Left ventricle myocardium inferior (tissue), 1 donor: Measurements from ENCODE around the gene PLCZ1. TPM values are rescaled to one million over a fixed set of nuclear protein-coding genes. Genes with fewer than 3 reads are reported as not detected.

Experiments
- DNase-seq: peaks from one replicate; pipeline ENCODE4 v3.0.0-alpha.2; 2020
- H3K27ac ChIP-seq: fragments of 200-600 bp; replicated peaks from 2 replicates; pipeline ENCODE4 v1.8.0; 2021
- H3K27me3 ChIP-seq: fragments of 200-600 bp; 2 replicates; pipeline ENCODE4 v1.8.0; 2021; ENCODE audit warnings: low read depth
- H3K36me3 ChIP-seq: fragments of 200-600 bp; 2 replicates; pipeline ENCODE4 v1.8.0; 2021
- H3K4me1 ChIP-seq: fragments of 200-600 bp; 2 replicates; pipeline ENCODE4 v1.8.0; 2021
- H3K4me3 ChIP-seq: fragments of 200-600 bp; 2 replicates; pipeline ENCODE4 v1.8.0; 2021; ENCODE audit warnings: mild to moderate bottlenecking, moderate library complexity
- H3K9me3 ChIP-seq: fragments of 200-600 bp; replicated peaks from 2 replicates; pipeline ENCODE4 v1.8.0; 2021
- intact Hi-C: fragments of 100-400 bp; cut with micrococcal nuclease; formaldehyde crosslinking; loops from one replicate; pipeline ENCODE4 v1.11.0; 2022
- total RNA-seq: library from RNA; stranded (reverse); fragmentation: NEBNext Ultra II Directional; extraction: Animal tissue kit (Norgen Biotek cat#: 25700); gene quantifications from one replicate; pipeline ENCODE4 v1.2.1, GENCODE V29; 2021
- TF ChIP-seq, protein P1 (sequence below): fragments of 200-600 bp; IDR thresholded peaks from 2 replicates; pipeline ENCODE4 v1.8.0; 2021; ENCODE audit warnings: antibody characterized with exemption, mild to moderate bottlenecking, borderline replicate concordance
- donor health status: DM: no; HTN: yes; CAD: no; lungs with severe emphysema.

PLCZ1 gene
- total RNA-seq, 1 donor from 2014 or later: 0.49 TPM

DNA sequence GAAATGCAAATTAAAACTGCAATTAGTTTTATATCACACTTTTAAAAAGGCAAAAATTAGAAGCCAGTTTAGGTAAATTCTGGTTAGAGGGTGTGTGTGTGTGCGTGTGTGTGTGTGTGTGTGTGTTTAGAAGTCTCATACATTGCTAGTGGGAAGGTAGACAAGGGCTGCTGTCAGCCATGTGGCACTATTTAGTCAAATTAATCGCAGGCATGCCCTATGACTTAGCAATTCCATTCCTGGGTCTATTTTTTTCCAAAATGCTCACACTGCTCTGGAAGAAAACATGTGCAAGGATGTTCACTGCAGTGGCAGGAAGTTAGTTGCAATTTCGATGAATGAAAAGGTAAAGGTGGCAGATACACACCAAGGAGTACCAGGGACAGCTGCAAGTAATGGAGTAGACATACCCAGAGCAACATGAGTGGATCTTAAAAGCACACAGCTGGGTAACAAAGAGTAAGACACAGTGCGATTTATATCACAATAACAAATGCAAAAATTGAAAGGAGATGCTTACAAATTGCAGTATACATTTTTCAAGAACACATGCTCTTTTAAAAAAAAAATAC, 11.7 kb upstream of the PLCZ1 start:
- peak overlapping the region; percentile 89 for H3K27ac ChIP-seq
- TF ChIP-seq, protein P1, sequence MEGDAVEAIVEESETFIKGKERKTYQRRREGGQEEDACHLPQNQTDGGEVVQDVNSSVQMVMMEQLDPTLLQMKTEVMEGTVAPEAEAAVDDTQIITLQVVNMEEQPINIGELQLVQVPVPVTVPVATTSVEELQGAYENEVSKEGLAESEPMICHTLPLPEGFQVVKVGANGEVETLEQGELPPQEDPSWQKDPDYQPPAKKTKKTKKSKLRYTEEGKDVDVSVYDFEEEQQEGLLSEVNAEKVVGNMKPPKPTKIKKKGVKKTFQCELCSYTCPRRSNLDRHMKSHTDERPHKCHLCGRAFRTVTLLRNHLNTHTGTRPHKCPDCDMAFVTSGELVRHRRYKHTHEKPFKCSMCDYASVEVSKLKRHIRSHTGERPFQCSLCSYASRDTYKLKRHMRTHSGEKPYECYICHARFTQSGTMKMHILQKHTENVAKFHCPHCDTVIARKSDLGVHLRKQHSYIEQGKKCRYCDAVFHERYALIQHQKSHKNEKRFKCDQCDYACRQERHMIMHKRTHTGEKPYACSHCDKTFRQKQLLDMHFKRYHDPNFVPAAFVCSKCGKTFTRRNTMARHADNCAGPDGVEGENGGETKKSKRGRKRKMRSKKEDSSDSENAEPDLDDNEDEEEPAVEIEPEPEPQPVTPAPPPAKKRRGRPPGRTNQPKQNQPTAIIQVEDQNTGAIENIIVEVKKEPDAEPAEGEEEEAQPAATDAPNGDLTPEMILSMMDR: no peak
- no peaks in the 10 kb centered on the region for H3K9me3 ChIP-seq
- H3K4me1 ChIP-seq: peaks cover 68% of the 10 kb centered on the region
- intact Hi-C loops: no loop called here
- H3K27me3 ChIP-seq: no peaks in the 10 kb centered on the region
- DNase-seq: no peak
- no peak overlapping the region for H3K4me3 ChIP-seq
- no peaks in the 10 kb centered on the region for H3K36me3 ChIP-seq

DNA sequence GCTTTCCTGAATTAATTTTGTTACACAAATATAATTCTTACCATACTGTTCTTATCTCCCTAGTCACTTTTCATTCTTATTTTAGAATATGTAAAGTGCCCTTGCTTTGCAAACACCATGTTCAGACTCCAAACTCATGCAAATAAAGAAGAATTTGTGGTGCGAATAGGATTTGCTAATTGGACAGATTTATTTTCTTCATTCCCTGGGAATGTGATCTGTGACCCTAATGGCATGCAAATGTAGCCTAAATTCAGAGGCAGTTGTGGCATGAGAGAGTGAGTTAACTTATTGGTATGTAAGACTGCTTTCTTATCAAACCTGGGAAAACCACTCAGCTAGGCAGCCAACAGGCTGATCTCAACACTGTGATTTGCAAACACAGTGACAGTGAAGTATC, 10.1 kb upstream of the PLCZ1 start:
- H3K4me1 ChIP-seq: peaks cover 58% of the 10 kb centered on the region
- peak overlapping the region; percentile 89 for H3K27ac ChIP-seq
- TF ChIP-seq, protein P1: no peak
- no peaks in the 10 kb centered on the region for H3K9me3 ChIP-seq
- H3K27me3 ChIP-seq: no peaks in the 10 kb centered on the region
- no peak overlapping the region for H3K4me3 ChIP-seq
- H3K36me3 ChIP-seq: no peaks in the 10 kb centered on the region
- no peak for DNase-seq
- intact Hi-C loops: no loop called here

DNA sequence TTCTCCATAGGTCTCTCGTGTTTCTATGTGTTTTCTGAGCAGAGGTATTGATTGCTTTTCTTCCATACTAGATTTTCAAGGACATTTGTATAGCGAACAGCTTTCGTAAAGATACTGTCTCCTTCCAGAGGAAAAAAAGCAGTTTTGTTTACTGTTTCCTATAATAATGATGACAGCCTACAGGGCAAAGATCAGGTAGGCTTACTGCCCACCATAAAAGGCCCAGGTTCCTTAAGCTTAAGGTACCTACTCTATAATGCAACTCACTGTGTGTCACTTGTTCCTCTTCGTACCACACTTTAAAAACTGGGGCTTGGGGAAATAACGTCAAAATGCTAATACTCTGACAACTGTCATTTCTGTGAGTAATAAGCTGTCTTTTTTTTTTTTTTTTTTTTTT, 6.7 kb downstream of the PLCZ1 start:
- TF ChIP-seq, protein P1: no peak
- intact Hi-C loops: no loop called here

DNA sequence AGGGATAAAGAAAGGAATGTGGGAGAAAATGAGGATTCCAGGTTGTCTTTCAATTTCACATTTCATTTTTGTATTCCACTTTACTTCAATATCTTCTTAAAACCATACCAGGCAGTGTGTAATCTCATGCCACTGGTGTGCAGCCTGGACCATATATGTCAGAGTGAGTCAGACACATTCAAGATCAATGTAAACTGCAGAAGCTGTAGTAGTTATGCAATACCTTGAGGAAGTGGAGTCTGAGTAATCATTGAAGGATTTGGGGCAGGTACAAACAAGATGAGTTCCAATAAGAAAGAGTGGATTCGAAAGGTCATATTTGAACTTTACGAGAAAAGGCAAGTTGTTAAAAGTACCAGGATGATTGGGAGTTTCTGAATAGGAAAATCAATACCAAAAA, 14.1 kb downstream of the PLCZ1 start:
- TF ChIP-seq, protein P1: no peak
- Histone ChIP-seq H3K4me3 (no peak overlapping the region), H3K27ac (no peak overlapping the region), H3K36me3 (no peaks in the 10 kb centered on the region), H3K4me1 (no peaks in the 10 kb centered on the region), H3K27me3 (no peaks in the 10 kb centered on the region), H3K9me3 (no peaks in the 10 kb centered on the region)
- intact Hi-C loops: no loop called here
- DNase-seq: no peak

More for the DNA sequence above, 6.7 kb downstream of the PLCZ1 start:
- Histone ChIP-seq H3K36me3 (no peaks in the 10 kb centered on the region), H3K27me3 (no peaks in the 10 kb centered on the region), H3K4me1 (no peaks in the 10 kb centered on the region), H3K27ac (no peak overlapping the region), H3K4me3 (no peak overlapping the region), H3K9me3 (peaks cover 16% of the 10 kb centered on the region)
- DNase-seq: no peak

DNA sequence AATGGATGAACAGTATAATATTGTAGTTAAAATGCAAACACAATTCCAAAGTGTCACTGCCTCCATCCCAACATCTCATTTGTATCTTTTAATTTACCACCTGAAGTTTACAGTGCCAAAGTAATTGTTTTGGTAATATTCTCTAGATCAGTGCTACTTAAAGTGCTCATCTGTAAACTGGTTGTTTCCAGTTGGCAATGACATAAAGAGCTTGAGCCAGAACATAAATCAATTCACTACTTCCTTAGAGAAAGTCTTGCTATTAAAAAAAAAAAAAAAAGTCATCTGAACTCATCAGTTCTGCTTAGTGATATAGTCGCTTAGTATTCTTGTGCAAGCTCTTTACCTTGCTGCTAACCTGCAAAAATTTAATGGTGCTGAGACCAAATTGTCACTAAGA, 16.4 kb downstream of the PLCZ1 start:
- Histone ChIP-seq H3K27me3 (no peaks in the 10 kb centered on the region), H3K4me1 (no peaks in the 10 kb centered on the region), H3K36me3 (no peaks in the 10 kb centered on the region), H3K27ac (no peak overlapping the region), H3K4me3 (no peak overlapping the region), H3K9me3 (no peaks in the 10 kb centered on the region)
- TF ChIP-seq, protein P1: no peak
- DNase-seq: no peak
- intact Hi-C loops: no loop called here

DNA sequence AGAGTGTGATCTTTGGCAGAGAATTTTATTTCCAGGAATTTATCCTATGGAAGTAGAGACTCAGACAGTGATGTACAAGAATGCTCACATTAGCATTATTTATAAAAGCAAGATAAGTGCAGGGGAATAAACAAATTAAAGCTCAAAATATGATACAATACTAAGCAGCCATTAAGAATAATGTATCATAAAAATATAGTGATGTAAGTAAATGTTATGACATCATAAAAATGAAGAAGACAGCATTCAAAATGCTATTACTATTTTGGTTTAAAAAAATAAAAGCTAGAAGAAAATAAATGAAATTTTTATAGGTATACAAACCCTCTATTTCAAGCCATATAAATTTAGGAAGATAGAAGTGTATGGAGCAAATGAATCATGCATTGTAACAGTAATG, 17.1 kb downstream of the PLCZ1 start:
- Histone ChIP-seq H3K27ac (no peak overlapping the region), H3K9me3 (no peaks in the 10 kb centered on the region), H3K36me3 (no peaks in the 10 kb centered on the region), H3K4me1 (no peaks in the 10 kb centered on the region), H3K27me3 (no peaks in the 10 kb centered on the region), H3K4me3 (no peak overlapping the region)
- intact Hi-C loops: no loop called here
- TF ChIP-seq, protein P1: no peak
- DNase-seq: no peak
